Activated naive CD4-positive, alpha-beta T cell (primary cell): Measurements from ENCODE around the gene SLC4A2.

ENCODE experiments used
- DNase-seq, 4 experiments: peaks; one replicate each; lab custom pipeline; 2025; lab: John Stamatoyannopoulos, UW

SLC4A2 gene

GRCh38 chr7:151064454-151064853 is 5.1 kb downstream of the SLC4A2 start:
- no peak for DNase-seq

GRCh38 chr7:151064993-151065392 is 5.6 kb downstream of the SLC4A2 start:
- DNase-seq: no peak

- DNase-seq: no peak
These were observed 6.1 kb downstream of the SLC4A2 start for GRCh38 chr7:151065516-151065915.

- DNase-seq: no peak
These were observed 7.0 kb downstream of the SLC4A2 start for GRCh38 chr7:151066273-151066974.

- no peak for DNase-seq
These were observed 8.8 kb downstream of the SLC4A2 start for GRCh38 chr7:151068069-151068773.

- no peak for DNase-seq
These were observed 10.6 kb downstream of the SLC4A2 start for GRCh38 chr7:151069841-151070573.

- no peak for DNase-seq
These were observed 11.2 kb downstream of the SLC4A2 start for GRCh38 chr7:151070574-151070960.

- DNase-seq: no peak
These were observed 11.9 kb downstream of the SLC4A2 start for GRCh38 chr7:151071032-151071866.

- DNase-seq: no peak
These were observed 14.6 kb downstream of the SLC4A2 start for GRCh38 chr7:151073990-151074389.

- DNase-seq: no peak
These were observed 15.7 kb downstream of the SLC4A2 start for GRCh38 chr7:151074817-151075661.

- DNase-seq: no peak
These were observed 16.2 kb downstream of the SLC4A2 start for GRCh38 chr7:151075662-151075971.

- no peak for DNase-seq
These were observed 16.6 kb downstream of the SLC4A2 start for GRCh38 chr7:151075978-151076426.

GRCh38 chr7:151076863-151077704 is 17.7 kb downstream of the SLC4A2 start:
- DNase-seq: no peak

- no peak for DNase-seq
These were observed 18.4 kb downstream of the SLC4A2 start for GRCh38 chr7:151077705-151078232.

- no peak for DNase-seq
These were observed 19.0 kb downstream of the SLC4A2 start for GRCh38 chr7:151078233-151079040.

- DNase-seq: no peak
These were observed 20.0 kb downstream of the SLC4A2 start for GRCh38 chr7:151079199-151079910.

GRCh38 chr7:151080067-151080521 is 20.7 kb downstream of the SLC4A2 start:
- DNase-seq: no peak

GRCh38 chr7:151080522-151081169 is 21.3 kb downstream of the SLC4A2 start, which contains the start of gene FASTK:
Gene FASTK (minus strand): TSS chr7:151080809. CDS start chr7:151080766, 43 bp downstream.
- DNase-seq: peak; percentile 45 to 80 (median 76)
